Measurements from ENCODE around the gene RASSF8.

The RASSF8 gene

GRCh38 chr12:26017484-26018211, 59.2 kb downstream of the RASSF8 start:
- H3K27me3 Mint-ChIP-seq (ENCODE audit: low read depth): no peaks in the 10 kb centered on the region
- peaks cover 5% of the 10 kb centered on the region for H3K9me3 Mint-ChIP-seq
- H3K27ac Mint-ChIP-seq: peak overlapping the region in 1 of 3 experiments; percentile 25
- no peak overlapping the region for H3K4me3 Mint-ChIP-seq
- peaks cover 8% of the 10 kb centered on the region for H3K36me3 Mint-ChIP-seq (ENCODE audit: low read depth)
- peaks cover 18% of the 10 kb centered on the region for H3K4me1 Mint-ChIP-seq
- peak; percentile 16 to 57 (median 31) for TF ChIP-seq CTCF (IDR thresholded peaks at IDR 0.05; ENCODE audit: unreplicated experiment in 3 of 3)

GRCh38 chr12:26018926-26019325, 60.4 kb downstream of the RASSF8 start:
- Mint-ChIP-seq H3K4me3 (no peak overlapping the region), H3K27ac (no peak overlapping the region), H3K4me1 (peaks cover 18% of the 10 kb centered on the region), H3K27me3 (ENCODE audit: low read depth) (no peaks in the 10 kb centered on the region), H3K36me3 (ENCODE audit: low read depth) (peaks cover 17% of the 10 kb centered on the region), H3K9me3 (peaks cover 5% of the 10 kb centered on the region)
- TF ChIP-seq CTCF (IDR thresholded peaks at IDR 0.05; ENCODE audit: unreplicated experiment in 3 of 3): no peak

- TF ChIP-seq CTCF (IDR thresholded peaks at IDR 0.05; ENCODE audit: unreplicated experiment in 3 of 3): no peak
- H3K9me3 Mint-ChIP-seq: peaks cover 7% of the 10 kb centered on the region
Observed at GRCh38 chr12:26021534-26021933, 63.1 kb downstream of the RASSF8 start.

GRCh38 chr12:26022043-26022442, 63.6 kb downstream of the RASSF8 start:
- peaks cover 11% of the 10 kb centered on the region for H3K9me3 Mint-ChIP-seq
- H3K27me3 Mint-ChIP-seq (ENCODE audit: low read depth): no peaks in the 10 kb centered on the region
- no peak overlapping the region for H3K27ac Mint-ChIP-seq
- H3K36me3 Mint-ChIP-seq (ENCODE audit: low read depth): peaks cover 29% of the 10 kb centered on the region
- no peaks in the 10 kb centered on the region for H3K4me1 Mint-ChIP-seq
- H3K4me3 Mint-ChIP-seq: no peak overlapping the region
- TF ChIP-seq CTCF (IDR thresholded peaks at IDR 0.05; ENCODE audit: unreplicated experiment in 3 of 3): no peak

More at GRCh38 chr12:26021534-26021933, 63.1 kb downstream of the RASSF8 start:
- H3K4me1 Mint-ChIP-seq: peaks cover 3% of the 10 kb centered on the region
- H3K27ac Mint-ChIP-seq: no peak overlapping the region
- H3K4me3 Mint-ChIP-seq: no peak overlapping the region
- peaks cover 29% of the 10 kb centered on the region for H3K36me3 Mint-ChIP-seq (ENCODE audit: low read depth)
- H3K27me3 Mint-ChIP-seq (ENCODE audit: low read depth): no peaks in the 10 kb centered on the region

- TF ChIP-seq CTCF (IDR thresholded peaks at IDR 0.05; ENCODE audit: unreplicated experiment in 3 of 3): no peak
- Mint-ChIP-seq H3K36me3 (ENCODE audit: low read depth) (peaks cover 28% of the 10 kb centered on the region), H3K4me3 (no peak overlapping the region), H3K27ac (peak overlapping the region in 1 of 3 experiments; percentile 90), H3K4me1 (peaks cover 34% of the 10 kb centered on the region), H3K27me3 (ENCODE audit: low read depth) (no peaks in the 10 kb centered on the region), H3K9me3 (peaks cover 11% of the 10 kb centered on the region)
Observed at GRCh38 chr12:26026713-26027112, 68.2 kb downstream of the RASSF8 start.

GRCh38 chr12:26027401-26027800, 68.9 kb downstream of the RASSF8 start:
- TF ChIP-seq CTCF (IDR thresholded peaks at IDR 0.05; ENCODE audit: unreplicated experiment in 3 of 3): no peak
- H3K27ac Mint-ChIP-seq: peak overlapping the region; percentile 54 to 90 (median 90)
- peaks cover 35% of the 10 kb centered on the region for H3K4me1 Mint-ChIP-seq
- no peaks in the 10 kb centered on the region for H3K27me3 Mint-ChIP-seq (ENCODE audit: low read depth)
- H3K4me3 Mint-ChIP-seq: peak overlapping the region; percentile 5 to 31 (median 10)
- peaks cover 6% of the 10 kb centered on the region for H3K9me3 Mint-ChIP-seq
- peaks cover 21% of the 10 kb centered on the region for H3K36me3 Mint-ChIP-seq (ENCODE audit: low read depth)

All from nephron (organoid).